GM18505 (cell line): Measurements from ENCODE around the gene FAM184A.

Experiments used
- ATAC-seq: cut with Tn5 transposase; IDR thresholded peaks from one replicate; pipeline ENCODE4 v1.9.1; 2021; ENCODE audit not compliant: unreplicated experiment
- POLR2A ChIP-seq: IDR thresholded peaks from 4 replicates; pipeline ENCODE4 v1.6.1; 2011; ENCODE audit warnings: borderline replicate concordance; ENCODE audit not compliant: insufficient read depth, insufficient read length; ENCODE audit errors: extremely low read depth

FAM184A gene

DNA sequence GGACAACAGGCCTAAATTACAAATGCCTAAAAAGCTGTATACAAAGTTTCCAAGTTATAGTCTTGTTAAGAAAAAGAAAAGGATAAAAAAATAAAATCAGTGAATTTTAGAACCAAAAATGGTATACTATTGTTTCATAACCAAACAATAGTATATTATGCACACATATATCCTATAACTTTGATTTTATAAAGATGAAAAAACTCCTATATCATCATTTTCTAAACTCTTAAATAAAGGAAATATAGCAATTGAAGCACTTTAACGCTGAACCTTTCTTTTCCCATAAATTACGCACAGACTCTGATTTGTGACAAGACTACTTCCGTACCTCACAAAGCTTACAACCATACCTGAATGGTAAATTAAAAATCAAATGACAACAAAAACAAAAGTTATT lies 107.6 kb downstream of the FAM184A start:
- TF ChIP-seq POLR2A: no peak
- no peak for ATAC-seq

DNA sequence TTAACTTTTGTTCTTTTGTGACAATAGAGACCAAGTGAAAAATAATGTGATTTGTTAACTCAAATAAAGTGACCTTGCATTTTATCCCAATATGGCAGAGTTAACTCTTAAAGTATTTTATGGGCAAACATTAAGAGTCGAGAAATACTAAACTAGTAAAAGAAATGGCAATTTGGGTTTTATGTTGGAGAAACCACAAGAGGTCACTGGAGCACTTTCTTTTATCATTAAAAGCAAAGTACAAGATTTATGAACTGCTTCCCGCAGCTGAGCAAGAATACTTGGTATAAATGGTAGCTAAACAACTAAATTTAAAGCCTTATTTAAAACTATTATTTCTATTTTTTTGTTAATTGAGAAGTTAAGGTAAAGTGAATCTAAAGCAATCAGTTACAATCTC lies 110.0 kb downstream of the FAM184A start:
- no peak for ATAC-seq
- TF ChIP-seq POLR2A: no peak

DNA sequence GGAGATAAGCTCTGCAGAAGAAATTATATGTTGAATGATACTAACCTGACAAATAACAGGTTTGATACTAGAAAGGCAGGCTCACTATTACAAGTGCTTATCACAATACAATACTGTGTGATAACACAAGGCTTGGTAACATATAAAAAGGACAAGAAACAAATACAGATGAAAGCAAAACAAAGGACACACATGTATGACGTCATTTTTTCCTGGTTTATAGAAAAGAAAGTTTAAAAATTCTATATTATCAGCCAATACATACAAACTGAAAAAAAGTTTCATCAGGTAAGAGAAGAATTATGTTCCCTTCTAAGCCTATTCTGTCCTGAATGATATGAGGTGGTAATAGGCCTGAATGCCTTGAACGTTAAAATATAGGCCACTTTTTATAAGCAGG lies 111.2 kb downstream of the FAM184A start:
- ATAC-seq: no peak
- TF ChIP-seq POLR2A: no peak

DNA sequence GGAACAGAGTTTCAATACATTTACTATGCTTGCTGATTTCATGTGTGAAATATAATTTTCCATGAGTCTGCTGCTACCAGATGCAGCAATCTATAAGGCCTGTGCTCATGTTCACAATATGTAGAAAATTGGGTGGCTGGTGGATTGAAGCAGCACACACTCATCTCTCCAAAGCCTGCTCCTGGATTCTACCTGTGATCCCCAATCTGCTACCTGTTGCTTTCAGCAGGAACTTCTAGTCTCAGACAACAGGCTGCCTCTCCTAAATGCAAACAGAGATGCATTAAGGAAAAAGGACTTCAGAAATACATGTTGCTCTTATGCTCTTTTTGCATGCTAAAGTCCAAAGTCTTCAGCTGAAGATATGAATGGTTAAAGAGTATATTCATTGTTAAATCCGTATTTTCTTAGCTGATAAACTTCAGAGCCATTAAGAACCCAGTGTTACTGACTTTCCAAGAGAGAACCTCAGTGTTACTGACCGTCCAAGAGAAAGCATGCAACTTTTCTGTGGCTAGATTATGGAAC lies 112.6 kb downstream of the FAM184A start:
- ATAC-seq: no peak

DNA sequence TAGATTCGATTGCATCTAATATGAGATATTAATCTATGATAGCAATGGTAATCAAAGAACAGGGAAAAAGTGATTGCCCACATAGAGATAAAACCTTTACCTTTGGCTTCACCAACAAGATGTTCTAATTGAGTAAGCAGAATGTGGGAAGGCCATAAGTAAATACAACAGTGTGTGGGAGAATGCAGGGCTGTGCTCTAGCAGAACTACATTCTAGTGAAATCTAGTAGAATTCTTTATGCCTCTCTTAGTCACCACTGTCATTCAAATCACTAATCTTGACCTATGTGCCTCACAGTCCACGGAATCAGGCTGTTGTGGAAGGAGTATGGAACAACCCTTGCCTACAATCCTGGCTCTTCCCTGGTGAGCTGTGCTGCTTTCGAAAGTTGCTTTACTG lies 113.1 kb downstream of the FAM184A start:
- no peak for ATAC-seq
- no peak for TF ChIP-seq POLR2A

More for the DNA sequence above, 112.6 kb downstream of the FAM184A start:
- TF ChIP-seq POLR2A: no peak

DNA sequence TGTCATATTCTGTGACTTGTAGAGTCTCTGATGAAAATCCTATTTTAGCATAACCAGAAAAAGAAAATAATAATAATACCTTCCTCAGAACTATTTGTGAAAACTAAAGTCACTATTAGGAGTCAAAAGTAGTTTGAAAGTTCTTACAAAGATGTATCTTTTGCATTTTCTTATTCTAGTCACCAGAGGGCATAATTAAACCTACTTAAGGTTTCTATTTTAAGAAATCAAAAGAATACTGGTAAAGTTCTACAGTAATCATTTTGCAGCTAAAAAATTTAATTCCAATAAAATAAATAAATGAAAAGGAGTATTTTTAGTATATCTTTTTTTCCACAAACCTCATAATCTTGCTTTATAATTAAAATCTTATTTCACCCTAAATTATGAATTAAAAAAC lies 115.5 kb downstream of the FAM184A start:
- no peak for TF ChIP-seq POLR2A
- no peak for ATAC-seq

DNA sequence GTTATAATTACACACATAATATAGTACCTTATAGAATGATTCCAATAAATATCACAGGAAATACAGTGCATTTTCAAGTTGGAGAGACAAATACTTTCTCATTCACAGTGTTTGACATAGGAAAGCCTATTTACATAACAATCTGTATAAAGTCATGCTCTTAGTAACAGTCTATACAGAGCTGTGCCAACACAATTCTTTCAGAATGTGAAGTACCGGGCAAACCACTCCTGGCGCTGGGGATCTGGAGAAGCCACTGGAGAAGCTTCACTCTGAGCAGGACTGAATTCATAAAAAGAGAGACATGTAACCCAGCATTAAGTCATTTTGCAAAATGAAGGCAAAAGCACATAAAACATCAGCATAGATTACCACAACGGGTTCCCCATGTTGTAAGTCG lies 118.6 kb downstream of the FAM184A start:
- TF ChIP-seq POLR2A: no peak
- ATAC-seq: no peak

DNA sequence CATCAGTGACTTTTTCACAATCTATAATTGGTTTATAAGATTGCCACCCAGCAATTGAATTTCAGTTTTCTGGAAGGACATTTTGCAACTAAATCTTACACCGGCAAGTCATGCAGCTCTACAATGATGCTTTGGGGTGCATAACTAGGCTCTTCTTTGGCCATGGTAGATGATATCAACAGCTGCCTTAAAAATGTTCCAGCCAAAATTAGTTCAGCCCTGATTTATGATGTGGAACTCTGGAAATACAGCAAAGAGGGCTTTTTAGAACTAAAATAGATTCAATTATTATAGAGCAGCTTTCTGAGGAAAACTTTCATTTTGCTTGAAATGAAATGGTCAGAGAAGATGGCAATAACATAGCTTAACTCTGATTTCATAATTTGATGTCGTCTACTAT lies 125.1 kb downstream of the FAM184A start:
- ATAC-seq: no peak
- TF ChIP-seq POLR2A: no peak

DNA sequence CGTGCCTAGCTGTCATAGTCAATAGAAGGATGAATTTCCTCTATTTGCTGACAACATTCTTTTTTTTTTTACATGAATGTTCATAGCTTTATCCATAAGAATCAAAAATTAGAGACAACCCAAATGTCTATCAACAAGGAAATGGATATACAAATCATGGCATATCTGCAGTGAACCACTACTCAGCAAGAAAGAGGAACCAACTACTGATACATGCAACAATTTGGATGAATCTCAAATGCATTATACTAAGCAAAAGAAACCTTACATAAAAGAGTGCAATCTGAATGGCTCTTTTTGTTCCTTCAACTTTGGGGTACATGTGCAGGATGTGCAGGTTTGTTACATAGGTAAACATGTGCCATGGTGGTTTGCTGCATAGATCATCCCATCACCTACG lies 125.8 kb downstream of the FAM184A start:
- no peak for TF ChIP-seq POLR2A
- ATAC-seq: peak; percentile 59

DNA sequence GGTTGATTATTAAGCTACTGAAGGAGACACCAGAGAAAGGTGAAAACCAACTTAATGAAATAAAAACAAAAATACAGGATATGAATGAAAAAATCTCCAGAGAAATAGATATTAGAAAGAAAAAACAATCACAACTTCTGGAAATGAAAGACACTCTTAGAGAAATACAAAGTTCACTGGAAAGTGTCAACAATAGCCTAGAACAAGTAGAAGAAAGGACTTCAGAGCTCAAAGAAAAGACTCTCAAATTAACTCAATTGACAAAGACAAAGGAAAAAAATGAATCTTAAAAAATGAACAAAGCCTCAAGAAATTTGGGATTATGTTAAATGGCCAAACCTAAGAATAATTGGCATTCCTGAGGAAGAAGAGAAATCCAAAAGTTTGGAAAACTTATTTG lies 133.2 kb downstream of the FAM184A start:
- TF ChIP-seq POLR2A: no peak
- no peak for ATAC-seq

DNA sequence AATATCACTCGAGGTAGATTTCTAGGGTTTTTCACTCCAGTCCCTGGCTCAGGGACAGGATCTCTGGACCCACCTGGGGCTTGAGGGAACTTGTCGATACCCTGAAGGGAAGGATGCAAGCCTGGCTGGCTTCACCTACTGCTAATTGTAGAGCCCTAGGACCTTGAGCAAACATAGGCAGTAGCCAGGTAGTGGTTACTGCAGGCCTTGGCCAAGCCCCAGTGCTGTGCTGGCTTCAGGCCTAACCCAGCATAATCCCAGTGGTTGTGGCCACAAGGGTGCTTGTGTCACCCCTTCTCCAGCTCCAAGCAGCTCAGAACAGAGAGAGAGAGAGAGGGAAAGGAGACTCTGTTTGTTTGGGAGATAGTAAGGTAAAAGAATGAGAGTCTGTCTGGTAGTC lies 137.7 kb downstream of the FAM184A start:
- no peak for TF ChIP-seq POLR2A
- ATAC-seq: no peak

DNA sequence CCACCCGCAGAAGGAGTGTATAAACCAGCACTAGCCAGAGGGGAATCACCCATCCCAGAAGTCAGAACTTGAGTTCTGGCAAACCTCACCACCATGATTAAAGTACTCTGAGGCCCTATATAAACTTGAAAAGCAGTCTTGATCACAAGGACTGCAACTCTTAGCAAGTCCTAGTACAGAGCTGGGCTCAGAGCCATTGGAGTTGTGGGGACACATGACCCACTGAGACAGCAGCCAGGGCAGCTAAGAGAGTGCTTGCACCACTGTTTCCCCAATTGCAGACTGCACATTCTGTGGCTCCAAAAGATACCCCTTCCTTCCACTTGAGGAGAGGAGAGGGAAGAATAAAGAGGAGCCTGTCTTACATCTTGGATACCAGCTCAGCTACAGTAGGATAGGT lies 138.8 kb downstream of the FAM184A start:
- TF ChIP-seq POLR2A: no peak
- no peak for ATAC-seq

DNA sequence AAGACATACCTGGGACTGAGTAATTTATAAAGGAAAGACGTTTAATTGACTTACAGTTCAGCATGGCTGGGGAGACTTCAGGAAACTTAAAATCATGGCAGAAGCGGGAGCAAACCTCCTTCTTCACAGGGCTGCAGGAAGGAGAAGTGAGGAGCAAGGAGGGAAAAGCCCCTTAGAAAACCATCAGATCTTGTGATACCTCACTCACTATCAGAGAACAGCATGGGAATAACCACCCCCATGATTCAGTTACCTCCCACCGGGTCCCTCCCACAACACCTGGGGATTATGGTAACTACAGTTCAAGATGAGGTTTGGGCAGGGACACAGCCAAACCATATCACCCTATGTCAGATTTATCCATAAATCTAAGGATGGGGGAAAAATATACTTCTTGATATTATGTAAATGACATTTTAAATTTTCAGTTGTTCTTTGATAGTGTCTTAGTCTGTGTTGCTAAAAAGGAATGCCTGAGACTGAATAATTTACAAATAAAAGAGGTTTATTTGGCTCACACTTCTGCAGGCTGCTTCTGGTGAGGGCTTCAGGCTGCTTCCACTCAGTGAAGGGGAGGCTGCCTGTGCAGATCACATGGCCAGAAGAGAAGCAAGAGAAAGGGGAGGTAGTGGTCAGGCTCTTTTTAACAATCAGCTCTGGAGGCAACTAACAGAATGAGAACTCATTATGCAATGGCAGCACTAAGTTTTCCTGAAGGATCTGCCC lies 142.3 kb downstream of the FAM184A start:
- no peak for ATAC-seq

DNA sequence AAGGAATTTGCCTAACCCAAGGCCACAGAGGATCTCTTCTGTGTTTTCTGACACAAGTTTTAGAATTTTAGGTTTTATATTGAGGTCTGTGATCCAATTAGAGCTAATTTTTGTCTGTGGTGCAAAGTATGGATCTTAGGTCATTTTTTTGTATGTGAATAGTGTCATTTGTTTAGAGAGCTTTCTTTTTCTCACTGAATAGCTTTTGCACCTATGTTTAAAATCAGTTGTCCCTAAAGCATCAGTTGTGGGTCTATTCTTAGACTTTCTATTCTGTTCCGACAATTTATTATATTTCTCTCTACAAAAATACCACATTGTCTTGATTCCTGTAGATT lies 143.2 kb downstream of the FAM184A start:
- no peak for TF ChIP-seq POLR2A
- peak; percentile 9 for ATAC-seq

More for the DNA sequence above, 142.3 kb downstream of the FAM184A start:
- no peak for TF ChIP-seq POLR2A
